HepG2 (cell line): Measurements from ENCODE around the gene SLC11A1. TPM values are rescaled to one million over a fixed set of nuclear protein-coding genes. Genes with fewer than 3 reads are reported as not detected.

Experiments
- AKAP8 ChIP-seq: sonication (generic); formaldehyde crosslinking; IDR thresholded peaks from 2 replicates; pipeline ENCODE4 v1.5.1; 2020; ENCODE audit warnings: mild to moderate bottlenecking, missing genetic modification reagents
- CERS6 ChIP-seq: sonication (generic); formaldehyde crosslinking; IDR thresholded peaks from 2 replicates; pipeline ENCODE4 v1.5.0; 2020; ENCODE audit warnings: missing genetic modification reagents
- GABPB1 ChIP-seq: IDR thresholded peaks from 2 replicates; pipeline ENCODE4 v1.6.1; 2016; ENCODE audit warnings: mild to moderate bottlenecking, missing genetic modification reagents, moderate library complexity, missing compliant biosample characterization
- GLI4 ChIP-seq: sonication (generic); formaldehyde crosslinking; IDR thresholded peaks from 2 replicates; pipeline ENCODE4 v1.5.1; 2020; ENCODE audit warnings: missing genetic modification reagents, mild to moderate bottlenecking, moderate library complexity, borderline replicate concordance
- HMG20A ChIP-seq: IDR thresholded peaks from 2 replicates; pipeline ENCODE4 v1.6.1; 2016; ENCODE audit warnings: borderline replicate concordance
- IKZF5 ChIP-seq: IDR thresholded peaks from 2 replicates; pipeline ENCODE4 v1.6.1; 2018; ENCODE audit warnings: missing genetic modification reagents, mild to moderate bottlenecking, missing compliant biosample characterization
- MIER2 ChIP-seq: IDR thresholded peaks from 2 replicates; pipeline ENCODE4 v1.6.1; 2016; ENCODE audit warnings: missing biosample characterization, missing genetic modification reagents
- MTF2 ChIP-seq: sonication (generic); formaldehyde crosslinking; IDR thresholded peaks from 2 replicates; pipeline ENCODE4 v1.5.0; 2020; ENCODE audit warnings: missing genetic modification reagents, borderline replicate concordance
- NONO ChIP-seq, 2 experiments: fragments of 450-650 bp in 1 of 2; sonication (generic) in 1 of 2; formaldehyde crosslinking in 1 of 2; IDR thresholded peaks in 1 of 2; conservative IDR thresholded peaks in 1 of 2; 2 replicates each; pipeline versions ENCODE4 v1.6.1 to v1.8.0; 2017 to 2022; ENCODE audit warnings: mild to moderate bottlenecking in 1 of 2, missing genetic modification reagents in 1 of 2, moderate library complexity in 1 of 2
- PATZ1 ChIP-seq: sonication (generic); formaldehyde crosslinking; IDR thresholded peaks from 2 replicates; pipeline ENCODE4 v1.4.0; 2020; ENCODE audit warnings: missing genetic modification reagents
- SCMH1 ChIP-seq: sonication (generic); formaldehyde crosslinking; IDR thresholded peaks from 2 replicates; pipeline ENCODE4 v1.9.0; 2021; ENCODE audit warnings: missing genetic modification reagents, mild to moderate bottlenecking, borderline replicate concordance
- SRY ChIP-seq: sonication (generic); formaldehyde crosslinking; IDR thresholded peaks from 2 replicates; pipeline ENCODE4 v1.8.0; 2022; ENCODE audit warnings: mild to moderate bottlenecking, missing genetic modification reagents
- ZNF574 ChIP-seq: sonication (generic); formaldehyde crosslinking; IDR thresholded peaks from 2 replicates; pipeline ENCODE4 v1.4.0; 2020; ENCODE audit warnings: missing genetic modification reagents
- polyA plus RNA-seq, 8 experiments: library from polyadenylated mRNA; depleted of rRNA in 3 of 8; stranded (reverse) in 7 of 8; unstranded in 1 of 8; fragments of >200 nt; fragmentation: Illumina TruSeq in 4 of 8; extraction: Trizol in 4 of 8; gene quantifications; 2 replicates each; pipeline versions ENCODE4 v1.2.1 to v1.2.3, GENCODE V29; 2011 to 2016; ENCODE audit warnings: low read depth in 4 of 8, missing spikeins in 1 of 8, mixed read lengths in 1 of 8; ENCODE audit not compliant: insufficient read depth in 1 of 8
- total RNA-seq, 5 experiments: library from RNA; depleted of rRNA; stranded (reverse); fragments of >200 nt; fragmentation: Illumina TruSeq; extraction: Trizol; gene quantifications; 2 replicates each; pipeline ENCODE4 v1.2.3, GENCODE V29; 2016; ENCODE audit warnings: low read depth in 1 of 5
- TF ChIP-seq, protein P1 (sequence below), 2 experiments: IDR thresholded peaks; 2 replicates each; pipeline ENCODE4 v1.6.1; 2011 to 2012; ENCODE audit warnings: low read length in 2 of 2, borderline replicate concordance in 1 of 2, low read depth in 1 of 2, mild to moderate bottlenecking in 1 of 2, moderate library complexity in 1 of 2

SLC11A1 gene
- total and polyA plus RNA-seq, 2 of the 13 experiments (the other 11 are each of a cell fraction or from before 2014, with no cell fraction given): 0.33 to 2.3 TPM

GRCh38 chr2:218399391-218400166, 17.5 kb downstream of the SLC11A1 start, which contains the start of gene CTDSP1 (continued):
- no peak for TF ChIP-seq CERS6
- TF ChIP-seq PATZ1 (CRISPR knock-in tag): peak; percentile 92
- 0 out of 2 replicates have a peak, but pooled peaks have one; percentile 35 for TF ChIP-seq MIER2 (CRISPR knock-in tag)
- peak; percentile 87 for TF ChIP-seq ZNF574
- no peak for TF ChIP-seq MTF2
- TF ChIP-seq AKAP8 (CRISPR knock-in tag): peak; percentile 84; the same call in 1 of the 2 replicates
- peak; percentile 80 for TF ChIP-seq GABPB1 (CRISPR knock-in tag)
- TF ChIP-seq, protein P1, sequence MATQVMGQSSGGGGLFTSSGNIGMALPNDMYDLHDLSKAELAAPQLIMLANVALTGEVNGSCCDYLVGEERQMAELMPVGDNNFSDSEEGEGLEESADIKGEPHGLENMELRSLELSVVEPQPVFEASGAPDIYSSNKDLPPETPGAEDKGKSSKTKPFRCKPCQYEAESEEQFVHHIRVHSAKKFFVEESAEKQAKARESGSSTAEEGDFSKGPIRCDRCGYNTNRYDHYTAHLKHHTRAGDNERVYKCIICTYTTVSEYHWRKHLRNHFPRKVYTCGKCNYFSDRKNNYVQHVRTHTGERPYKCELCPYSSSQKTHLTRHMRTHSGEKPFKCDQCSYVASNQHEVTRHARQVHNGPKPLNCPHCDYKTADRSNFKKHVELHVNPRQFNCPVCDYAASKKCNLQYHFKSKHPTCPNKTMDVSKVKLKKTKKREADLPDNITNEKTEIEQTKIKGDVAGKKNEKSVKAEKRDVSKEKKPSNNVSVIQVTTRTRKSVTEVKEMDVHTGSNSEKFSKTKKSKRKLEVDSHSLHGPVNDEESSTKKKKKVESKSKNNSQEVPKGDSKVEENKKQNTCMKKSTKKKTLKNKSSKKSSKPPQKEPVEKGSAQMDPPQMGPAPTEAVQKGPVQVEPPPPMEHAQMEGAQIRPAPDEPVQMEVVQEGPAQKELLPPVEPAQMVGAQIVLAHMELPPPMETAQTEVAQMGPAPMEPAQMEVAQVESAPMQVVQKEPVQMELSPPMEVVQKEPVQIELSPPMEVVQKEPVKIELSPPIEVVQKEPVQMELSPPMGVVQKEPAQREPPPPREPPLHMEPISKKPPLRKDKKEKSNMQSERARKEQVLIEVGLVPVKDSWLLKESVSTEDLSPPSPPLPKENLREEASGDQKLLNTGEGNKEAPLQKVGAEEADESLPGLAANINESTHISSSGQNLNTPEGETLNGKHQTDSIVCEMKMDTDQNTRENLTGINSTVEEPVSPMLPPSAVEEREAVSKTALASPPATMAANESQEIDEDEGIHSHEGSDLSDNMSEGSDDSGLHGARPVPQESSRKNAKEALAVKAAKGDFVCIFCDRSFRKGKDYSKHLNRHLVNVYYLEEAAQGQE (IDR thresholded peaks at IDR 0.05; ENCODE audit: borderline replicate concordance in 1 of 2, low read depth in 1 of 2, low read length in 2 of 2): peak in 1 of 2 experiments; percentile 44; a peak in 1 of 4 replicates
- TF ChIP-seq NONO (IDR thresholded peaks at IDR 0.05): no peak
- TF ChIP-seq NONO (CRISPR knock-in tag; conservative IDR thresholded peaks at IDR 0.05): peak; percentile 44; the same call in 1 of the 2 replicates
- no peak for TF ChIP-seq HMG20A (CRISPR knock-in tag)
- peak; percentile 36; the same call in 1 of the 2 replicates for TF ChIP-seq IKZF5
- 0 out of 2 replicates have a peak, but pooled peaks have one; percentile 54 for TF ChIP-seq GLI4 (CRISPR knock-in tag)
- TF ChIP-seq SCMH1: no peak
- peak; percentile 60; the same call in 1 of the 2 replicates for TF ChIP-seq SRY (CRISPR knock-in tag)
